ENCODE data around the gene METTL1. TPM values are rescaled to one million over a fixed set of nuclear protein-coding genes. Genes with fewer than 3 reads are reported as not detected.
"Not testable (repeated sequence)": the region's sequence is repeated elsewhere in the genome, so short reads cannot be mapped to it uniquely, and the experiment has no call there.

Gene METTL1
- total RNA-seq, 1 experiment from 2014 or later, result 13.8 TPM

DNA sequence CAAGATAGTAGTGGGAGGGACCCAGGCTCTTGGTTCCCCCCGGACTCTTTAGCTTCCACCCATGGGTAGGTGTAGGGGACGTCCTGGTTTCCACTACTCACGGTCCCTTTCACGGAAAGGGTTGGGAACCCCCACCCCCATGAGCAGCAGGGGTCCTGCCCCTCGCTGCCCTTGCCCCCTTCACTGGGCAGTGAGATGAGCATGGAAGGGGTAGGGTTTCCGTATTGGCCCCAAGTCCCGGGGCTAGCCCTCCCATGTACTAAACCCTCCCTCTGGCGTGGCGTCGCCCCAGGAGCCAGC, 46.1 kb downstream of the METTL1 start:
- Histone ChIP-seq H3K4me3 (ENCODE audit: insufficient read depth, low read depth, low read length) (peak overlapping the region; percentile 59; the same call in 1 of the 2 replicates), H3K27me3 (ENCODE audit: control insufficient read depth, insufficient read depth, low read length) (peaks cover 69% of the 10 kb centered on the region), H3K36me3 (replicated peaks; ENCODE audit: control insufficient read depth, insufficient read depth, low read length) (no peaks in the 10 kb centered on the region)
- DNase-seq, result peak; percentile 65

- Histone ChIP-seq H3K4me3 (ENCODE audit: insufficient read depth, low read depth, low read length) (peak overlapping the region; percentile 11; the same call in 1 of the 2 replicates), H3K27me3 (ENCODE audit: control insufficient read depth, insufficient read depth, low read length) (peaks cover 63% of the 10 kb centered on the region), H3K36me3 (replicated peaks; ENCODE audit: control insufficient read depth, insufficient read depth, low read length) (no peaks in the 10 kb centered on the region; the same call in 1 of the 2 replicates)
- DNase-seq, result no peak
Measured at GRCh38 chr12:57724936-57725740, 46.8 kb downstream of the METTL1 start.

DNA sequence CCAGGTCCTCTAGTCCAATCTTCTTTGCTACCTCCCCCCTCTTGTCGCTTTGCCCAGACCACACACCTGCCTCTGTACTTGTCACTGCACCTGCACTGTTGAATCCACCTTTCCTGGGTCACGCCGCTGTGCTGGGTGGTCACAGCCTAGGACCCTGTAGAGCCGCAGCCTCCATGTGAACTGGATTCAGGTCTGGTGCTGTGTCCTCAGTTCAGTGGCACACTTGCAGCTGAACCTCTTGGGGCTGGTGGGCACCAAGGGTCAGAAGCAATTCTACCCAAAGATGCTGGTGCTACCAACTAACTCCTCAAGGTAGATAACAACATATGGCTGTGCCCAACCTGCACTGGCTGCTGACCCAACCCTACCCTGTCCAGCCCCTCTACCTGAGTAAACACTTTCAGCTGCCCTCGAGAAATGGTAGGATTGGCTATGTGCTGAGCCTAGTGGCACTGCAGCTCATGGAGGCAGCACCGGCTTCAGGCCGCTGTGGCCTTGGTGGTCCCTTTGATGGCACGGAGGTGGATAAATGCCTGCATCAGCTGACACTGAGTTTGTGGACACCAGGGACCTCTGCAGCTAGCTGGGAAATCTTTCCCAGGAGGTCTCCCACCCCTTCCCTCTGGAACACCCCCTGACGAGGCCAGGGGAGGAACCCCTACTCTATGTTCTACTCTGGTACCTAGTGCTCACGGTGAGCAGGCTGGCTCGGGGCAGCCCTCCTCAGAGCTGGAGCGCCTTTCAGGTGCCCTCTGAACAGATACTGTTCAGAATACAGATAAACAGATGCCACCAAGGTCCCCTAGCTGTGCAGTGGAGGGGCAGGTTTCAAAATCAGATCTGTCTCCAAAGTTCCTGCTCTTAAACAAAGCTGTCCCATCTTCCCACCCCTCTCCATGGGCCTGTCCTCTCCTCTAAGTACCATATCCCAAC, 47.6 kb downstream of the METTL1 start:
- H3K4me3 ChIP-seq (ENCODE audit: insufficient read depth, low read depth, low read length), result no peak overlapping the region
- H3K36me3 ChIP-seq (replicated peaks; ENCODE audit: control insufficient read depth, insufficient read depth, low read length), result no peaks in the 10 kb centered on the region; the same call in 1 of the 2 replicates
- peaks cover 54% of the 10 kb centered on the region for H3K27me3 ChIP-seq (ENCODE audit: control insufficient read depth, insufficient read depth, low read length)
- DNase-seq, result no peak

DNA sequence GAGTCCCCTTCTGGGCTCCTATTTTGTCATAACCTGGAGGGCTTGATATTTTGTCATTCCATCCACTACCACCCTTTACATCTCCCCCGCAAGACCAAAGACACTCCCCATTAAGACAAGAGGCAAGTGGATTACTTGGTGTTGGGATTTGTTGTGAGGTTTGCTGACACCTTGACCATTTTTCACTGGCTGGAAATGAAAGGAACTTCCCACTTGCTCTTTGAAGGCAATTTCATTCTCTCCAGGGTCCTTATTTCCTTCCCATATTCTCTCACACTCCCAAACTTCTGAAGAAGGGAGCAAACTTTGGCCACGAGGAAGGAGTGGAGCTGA, 48.3 kb downstream of the METTL1 start:
- Histone ChIP-seq H3K36me3 (replicated peaks; ENCODE audit: control insufficient read depth, insufficient read depth, low read length) (no peaks in the 10 kb centered on the region; the same call in 1 of the 2 replicates), H3K4me3 (ENCODE audit: insufficient read depth, low read depth, low read length) (no peak overlapping the region), H3K27me3 (ENCODE audit: control insufficient read depth, insufficient read depth, low read length) (peaks cover 50% of the 10 kb centered on the region)
- no peak for DNase-seq

DNA sequence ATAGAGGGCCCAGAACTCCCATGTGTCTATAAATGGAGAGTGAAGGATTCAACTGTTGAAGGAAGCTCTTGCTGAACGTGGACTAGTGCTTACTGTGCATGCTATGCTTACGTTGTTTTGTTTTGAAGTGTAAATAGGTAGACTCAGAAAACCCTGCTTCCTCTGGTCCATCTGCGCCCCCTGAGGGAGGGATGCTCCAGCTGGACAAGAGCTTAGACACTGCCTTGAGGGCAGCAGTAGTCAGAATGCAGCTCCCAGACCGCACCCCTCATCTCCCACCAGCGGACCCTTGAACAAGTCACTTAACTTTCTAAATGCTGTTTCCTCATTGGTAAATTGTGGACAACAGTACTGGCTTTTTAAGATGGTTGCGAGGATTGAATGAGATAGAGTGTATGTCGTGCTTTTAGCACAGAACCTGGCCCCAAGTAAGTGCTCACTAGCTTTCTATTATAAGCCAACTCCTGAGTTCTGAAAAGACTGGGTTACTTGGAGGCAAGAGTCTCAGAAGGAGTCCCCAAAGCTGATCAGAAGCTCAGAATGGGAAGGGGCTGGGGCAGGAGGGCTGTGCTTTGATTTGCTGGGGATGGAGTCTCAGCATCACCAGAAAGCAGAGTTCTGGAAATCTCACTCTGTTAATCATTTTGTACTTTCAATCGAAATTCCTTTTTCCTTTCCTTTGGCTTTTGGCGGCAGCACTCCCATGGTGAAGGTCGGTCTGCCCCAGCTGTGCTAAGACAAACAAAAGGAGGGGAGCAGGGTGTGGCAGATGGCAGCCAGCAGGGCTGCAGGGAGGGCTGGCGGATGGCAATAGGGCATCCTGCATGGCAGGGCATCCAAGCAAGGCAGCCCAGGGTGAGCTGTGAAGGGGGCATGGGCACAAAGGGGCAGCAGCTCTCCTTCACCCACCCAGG, 48.9 kb downstream of the METTL1 start:
- Histone ChIP-seq H3K27me3 (ENCODE audit: control insufficient read depth, insufficient read depth, low read length) (peaks cover 44% of the 10 kb centered on the region), H3K4me3 (ENCODE audit: insufficient read depth, low read depth, low read length) (no peak overlapping the region), H3K36me3 (replicated peaks; ENCODE audit: control insufficient read depth, insufficient read depth, low read length) (no peaks in the 10 kb centered on the region; the same call in 1 of the 2 replicates)
- DNase-seq, result no peak

DNA sequence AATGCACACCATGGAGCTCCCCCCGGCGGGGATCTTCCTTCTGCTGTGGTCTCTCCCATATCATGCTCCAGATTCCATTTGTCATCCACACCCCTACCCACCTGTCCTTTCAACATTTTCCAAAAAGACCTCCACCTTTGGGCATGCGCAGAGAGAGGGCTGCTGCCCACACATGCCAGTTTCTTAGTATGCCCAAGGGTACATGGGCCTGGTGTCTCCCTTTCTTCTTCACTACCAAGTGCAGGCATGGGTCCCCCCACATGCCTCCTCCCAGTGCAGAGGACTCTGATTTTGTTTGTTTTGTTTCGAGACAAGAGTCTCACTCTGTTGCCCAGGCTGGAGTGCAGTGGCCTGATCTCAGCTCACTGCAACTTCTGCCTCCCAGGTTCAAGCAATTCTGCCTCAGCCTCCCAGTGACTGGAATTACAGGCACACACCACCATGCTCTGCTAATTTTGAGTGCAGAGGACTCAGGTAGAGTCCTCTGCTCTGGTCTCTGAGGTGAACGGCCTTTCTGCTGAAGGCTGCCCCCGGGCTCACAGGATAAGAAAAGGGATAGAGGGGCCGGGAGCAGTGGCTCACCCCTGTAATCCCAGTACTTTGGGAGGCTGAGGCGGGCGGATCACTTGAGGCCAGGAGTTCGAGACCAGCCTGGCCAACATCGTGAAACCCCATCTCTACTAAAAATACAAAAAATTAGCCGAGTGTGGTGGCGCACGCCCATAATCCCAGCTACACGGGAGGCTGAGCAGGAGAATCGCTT, 49.9 kb downstream of the METTL1 start:
- DNase-seq; H3K36me3 ChIP-seq (replicated peaks; ENCODE audit: control insufficient read depth, insufficient read depth, low read length); H3K4me3 ChIP-seq (ENCODE audit: insufficient read depth, low read depth, low read length): not testable (repeated sequence)
- peaks cover 34% of the 10 kb centered on the region for H3K27me3 ChIP-seq (ENCODE audit: control insufficient read depth, insufficient read depth, low read length)

DNA sequence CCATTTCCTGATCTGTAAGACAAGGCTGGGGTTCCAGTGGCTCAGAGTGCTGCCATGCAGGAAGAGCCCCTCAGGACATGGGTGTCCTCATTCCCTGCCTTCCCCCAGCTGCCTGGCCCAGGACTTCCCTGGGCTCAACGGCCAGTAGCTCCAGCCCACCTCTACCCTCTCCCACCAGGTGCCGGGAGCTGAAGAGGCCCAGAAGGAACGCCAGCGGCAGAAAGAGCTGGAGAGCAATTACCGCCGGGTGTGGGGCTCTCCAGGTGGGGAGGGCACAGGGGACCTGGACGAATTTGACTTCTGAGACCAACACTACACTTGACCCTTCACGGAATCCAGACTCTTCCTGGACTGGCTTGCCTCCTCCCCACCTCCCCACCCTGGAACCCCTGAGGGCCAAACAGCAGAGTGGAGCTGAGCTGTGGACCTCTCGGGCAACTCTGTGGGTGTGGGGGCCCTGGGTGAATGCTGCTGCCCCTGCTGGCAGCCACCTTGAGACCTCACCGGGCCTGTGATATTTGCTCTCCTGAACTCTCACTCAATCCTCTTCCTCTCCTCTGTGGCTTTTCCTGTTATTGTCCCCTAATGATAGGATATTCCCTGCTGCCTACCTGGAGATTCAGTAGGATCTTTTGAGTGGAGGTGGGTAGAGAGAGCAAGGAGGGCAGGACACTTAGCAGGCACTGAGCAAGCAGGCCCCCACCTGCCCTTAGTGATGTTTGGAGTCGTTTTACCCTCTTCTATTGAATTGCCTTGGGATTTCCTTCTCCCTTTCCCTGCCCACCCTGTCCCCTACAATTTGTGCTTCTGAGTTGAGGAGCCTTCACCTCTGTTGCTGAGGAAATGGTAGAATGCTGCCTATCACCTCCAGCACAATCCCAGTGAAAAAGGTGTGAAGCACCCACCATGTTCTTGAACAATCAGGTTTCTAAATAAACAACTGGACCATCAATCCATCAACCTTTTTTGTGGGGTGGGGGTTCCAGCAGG, 51.0 kb downstream of the METTL1 start:
- H3K4me3 ChIP-seq (ENCODE audit: insufficient read depth, low read depth, low read length), result no peak overlapping the region
- peak; percentile 30 for DNase-seq
- H3K36me3 ChIP-seq (replicated peaks; ENCODE audit: control insufficient read depth, insufficient read depth, low read length), result peaks cover 4% of the 10 kb centered on the region; the same call in 1 of the 2 replicates
- peaks cover 23% of the 10 kb centered on the region for H3K27me3 ChIP-seq (ENCODE audit: control insufficient read depth, insufficient read depth, low read length)

DNA sequence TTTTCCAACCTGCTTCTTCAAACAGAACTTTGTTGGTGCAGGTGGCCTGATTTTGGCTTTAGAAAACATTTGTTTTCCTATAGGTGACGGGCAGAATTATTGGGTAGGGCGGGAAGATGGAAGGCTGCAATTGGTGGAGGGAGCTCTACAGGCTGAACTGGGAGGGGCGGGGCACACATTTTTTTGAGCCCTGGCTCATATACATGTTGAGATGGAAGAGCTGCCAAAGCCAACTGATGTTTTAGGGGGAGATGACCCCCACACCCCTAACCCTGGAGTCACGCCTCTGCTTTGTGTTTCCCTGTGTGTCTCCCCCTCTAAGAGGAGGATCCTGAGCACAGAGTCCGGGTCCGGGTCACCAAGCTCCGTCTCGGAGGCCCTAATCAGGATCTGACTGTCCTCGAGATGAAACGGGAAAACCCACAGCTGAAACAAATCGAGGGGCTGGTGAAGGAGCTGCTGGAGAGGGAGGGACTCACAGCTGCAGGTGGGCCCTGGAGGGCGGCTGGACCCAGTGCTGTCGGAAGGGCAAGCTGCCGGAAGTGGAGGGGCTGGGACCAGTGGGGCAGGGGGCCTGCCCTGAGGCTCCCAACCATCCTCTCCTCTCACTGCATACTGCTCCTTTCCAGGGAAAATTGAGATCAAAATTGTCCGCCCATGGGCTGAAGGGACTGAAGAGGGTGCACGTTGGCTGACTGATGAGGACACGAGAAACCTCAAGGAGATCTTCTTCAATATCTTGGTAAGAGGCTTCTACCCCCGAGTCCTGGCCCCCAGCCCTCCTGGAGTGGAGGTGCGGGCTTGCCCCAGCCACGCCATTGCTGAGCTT, 51.9 kb downstream of the METTL1 start:
- Histone ChIP-seq H3K27me3 (ENCODE audit: control insufficient read depth, insufficient read depth, low read length) (peaks cover 20% of the 10 kb centered on the region), H3K4me3 (ENCODE audit: insufficient read depth, low read depth, low read length) (no peak overlapping the region), H3K36me3 (replicated peaks; ENCODE audit: control insufficient read depth, insufficient read depth, low read length) (peaks cover 4% of the 10 kb centered on the region; the same call in 1 of the 2 replicates)
- peak; percentile 29 for DNase-seq

DNA sequence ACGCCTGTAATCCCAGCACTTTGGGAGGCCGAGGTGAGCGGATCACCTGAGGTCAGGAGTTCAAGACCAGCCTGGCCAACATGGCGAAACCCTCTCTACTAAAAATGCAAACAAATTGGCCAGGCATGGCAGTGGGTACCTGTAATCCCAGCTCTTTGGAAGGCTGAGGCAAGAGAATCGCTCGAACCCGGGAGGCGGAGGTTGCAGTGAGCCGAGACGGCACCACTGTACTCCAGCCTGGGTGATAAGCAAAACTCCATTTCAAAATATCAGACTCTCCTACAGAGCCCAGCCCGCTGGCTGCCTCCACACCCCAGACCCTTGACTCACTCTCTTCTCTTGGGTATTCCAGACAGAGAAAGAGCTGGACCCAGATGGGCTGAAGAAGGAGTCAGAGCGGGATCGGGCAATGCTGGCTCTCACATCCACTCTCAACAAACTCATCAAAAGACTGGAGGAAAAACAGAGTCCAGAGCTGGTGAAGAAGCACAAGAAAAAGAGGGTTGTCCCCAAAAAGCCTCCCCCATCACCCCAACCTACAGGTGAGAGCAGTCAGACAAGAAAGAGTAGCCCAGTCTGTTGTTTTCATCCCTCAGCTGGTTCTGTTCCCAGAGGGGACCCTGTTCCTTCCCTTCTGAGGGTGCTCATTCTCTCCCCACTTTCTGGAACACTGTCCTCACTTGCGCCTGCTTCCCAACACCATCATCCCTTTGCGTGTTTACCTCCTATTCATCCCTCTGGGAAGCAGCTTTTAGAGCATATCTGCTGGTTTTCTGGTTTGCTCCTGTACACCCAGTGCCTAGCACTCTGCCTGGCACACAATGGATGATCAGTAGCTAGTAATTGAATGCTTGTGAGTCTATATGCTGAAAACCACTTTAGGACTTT, 53.0 kb downstream of the METTL1 start:
- H3K36me3 ChIP-seq (replicated peaks; ENCODE audit: control insufficient read depth, insufficient read depth, low read length), result peaks cover 4% of the 10 kb centered on the region; the same call in 1 of the 2 replicates
- DNase-seq, result peak; percentile 10
- H3K4me3 ChIP-seq (ENCODE audit: insufficient read depth, low read depth, low read length), result no peak overlapping the region
- peaks cover 9% of the 10 kb centered on the region for H3K27me3 ChIP-seq (ENCODE audit: control insufficient read depth, insufficient read depth, low read length)

Measured in H7 (cell line).